Measurements from ENCODE around the gene SLC24A3.
"Not testable (repeated sequence)": the region's sequence is repeated elsewhere in the genome, so short reads cannot be mapped to it uniquely, and the experiment has no call there.

SLC24A3 gene

DNA sequence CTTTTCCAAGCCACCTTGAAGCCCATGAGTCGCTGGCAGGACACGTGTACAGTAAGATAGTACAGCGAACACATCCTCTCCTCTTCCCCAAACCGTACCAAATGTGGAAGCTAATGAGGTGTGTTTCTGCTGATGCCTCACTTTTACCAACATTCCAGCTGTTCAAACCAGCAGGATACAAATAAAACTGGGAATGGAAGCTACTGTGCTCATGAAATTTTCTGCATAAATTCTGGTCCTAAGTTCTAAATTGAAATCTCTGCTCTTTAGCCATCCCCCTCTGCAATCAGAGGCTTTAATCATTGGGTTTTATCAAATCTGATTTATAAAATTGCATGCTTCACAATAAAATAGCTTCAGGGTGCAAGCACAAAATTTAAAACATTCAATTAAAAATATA lies 463.8 kb downstream of the SLC24A3 start:
- Mint-ChIP-seq H3K27ac (no peak overlapping the region), H3K4me3 (no peak overlapping the region), H3K4me1 (no peaks in the 10 kb centered on the region)

DNA sequence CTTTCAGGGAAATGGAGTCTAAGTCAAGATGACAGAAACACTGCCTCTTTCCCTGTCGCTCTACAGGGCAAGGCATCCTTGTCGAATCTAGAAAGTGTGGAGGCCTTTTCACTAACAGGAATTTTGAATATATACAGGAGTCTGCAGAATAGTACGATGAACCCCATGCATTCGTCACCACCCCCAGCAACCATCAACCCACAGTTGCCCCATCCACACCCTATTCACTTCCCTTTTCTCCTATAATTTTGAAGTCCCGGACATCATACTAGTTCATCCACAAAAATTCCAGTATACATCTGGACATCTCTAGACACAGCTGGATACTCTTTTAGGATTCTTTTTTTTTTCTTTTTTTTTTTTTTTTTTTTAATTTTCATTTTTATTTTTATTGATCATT lies 464.9 kb downstream of the SLC24A3 start:
- Mint-ChIP-seq H3K9me3 (peaks cover 15% of the 10 kb centered on the region), H3K27ac (no peak overlapping the region), H3K4me1 (no peaks in the 10 kb centered on the region), H3K4me3 (no peak overlapping the region), H3K36me3 (ENCODE audit: low read depth) (peaks cover 11% of the 10 kb centered on the region), H3K27me3 (ENCODE audit: low read depth) (no peaks in the 10 kb centered on the region)
- TF ChIP-seq, protein P1, sequence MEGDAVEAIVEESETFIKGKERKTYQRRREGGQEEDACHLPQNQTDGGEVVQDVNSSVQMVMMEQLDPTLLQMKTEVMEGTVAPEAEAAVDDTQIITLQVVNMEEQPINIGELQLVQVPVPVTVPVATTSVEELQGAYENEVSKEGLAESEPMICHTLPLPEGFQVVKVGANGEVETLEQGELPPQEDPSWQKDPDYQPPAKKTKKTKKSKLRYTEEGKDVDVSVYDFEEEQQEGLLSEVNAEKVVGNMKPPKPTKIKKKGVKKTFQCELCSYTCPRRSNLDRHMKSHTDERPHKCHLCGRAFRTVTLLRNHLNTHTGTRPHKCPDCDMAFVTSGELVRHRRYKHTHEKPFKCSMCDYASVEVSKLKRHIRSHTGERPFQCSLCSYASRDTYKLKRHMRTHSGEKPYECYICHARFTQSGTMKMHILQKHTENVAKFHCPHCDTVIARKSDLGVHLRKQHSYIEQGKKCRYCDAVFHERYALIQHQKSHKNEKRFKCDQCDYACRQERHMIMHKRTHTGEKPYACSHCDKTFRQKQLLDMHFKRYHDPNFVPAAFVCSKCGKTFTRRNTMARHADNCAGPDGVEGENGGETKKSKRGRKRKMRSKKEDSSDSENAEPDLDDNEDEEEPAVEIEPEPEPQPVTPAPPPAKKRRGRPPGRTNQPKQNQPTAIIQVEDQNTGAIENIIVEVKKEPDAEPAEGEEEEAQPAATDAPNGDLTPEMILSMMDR (IDR thresholded peaks at IDR 0.05; ENCODE audit: unreplicated experiment in 3 of 3): no peak

More for the DNA sequence above, 463.8 kb downstream of the SLC24A3 start:
- peaks cover 13% of the 10 kb centered on the region for H3K9me3 Mint-ChIP-seq
- no peaks in the 10 kb centered on the region for H3K27me3 Mint-ChIP-seq (ENCODE audit: low read depth)
- TF ChIP-seq, protein P1 (IDR thresholded peaks at IDR 0.05; ENCODE audit: unreplicated experiment in 3 of 3): no peak
- H3K36me3 Mint-ChIP-seq (ENCODE audit: low read depth): peaks cover 11% of the 10 kb centered on the region

DNA sequence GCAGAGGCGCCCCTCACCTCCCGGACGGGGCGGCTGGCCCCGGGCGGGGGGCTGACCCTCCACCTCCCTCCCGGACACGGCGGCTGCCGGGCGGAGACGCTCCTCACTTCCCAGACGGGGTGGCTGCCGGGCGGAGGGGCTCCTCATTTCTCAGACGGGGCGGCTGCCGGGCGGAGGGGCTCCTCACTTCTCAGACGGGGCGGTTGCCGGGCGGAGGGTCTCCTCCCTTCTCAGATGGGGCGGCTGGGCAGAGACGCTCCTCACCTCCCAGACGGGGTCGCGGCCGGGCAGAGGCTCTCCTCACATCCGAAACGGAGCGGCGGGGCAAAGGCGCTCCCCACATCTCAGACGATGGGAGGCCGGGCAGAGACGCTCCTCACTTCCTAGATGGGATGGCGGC lies 466.1 kb downstream of the SLC24A3 start:
- H3K4me1 Mint-ChIP-seq; H3K27ac Mint-ChIP-seq; H3K27me3 Mint-ChIP-seq (ENCODE audit: low read depth); H3K4me3 Mint-ChIP-seq: not testable (repeated sequence)
- H3K9me3 Mint-ChIP-seq: peaks cover 15% of the 10 kb centered on the region
- peaks cover 12% of the 10 kb centered on the region for H3K36me3 Mint-ChIP-seq (ENCODE audit: low read depth)

DNA sequence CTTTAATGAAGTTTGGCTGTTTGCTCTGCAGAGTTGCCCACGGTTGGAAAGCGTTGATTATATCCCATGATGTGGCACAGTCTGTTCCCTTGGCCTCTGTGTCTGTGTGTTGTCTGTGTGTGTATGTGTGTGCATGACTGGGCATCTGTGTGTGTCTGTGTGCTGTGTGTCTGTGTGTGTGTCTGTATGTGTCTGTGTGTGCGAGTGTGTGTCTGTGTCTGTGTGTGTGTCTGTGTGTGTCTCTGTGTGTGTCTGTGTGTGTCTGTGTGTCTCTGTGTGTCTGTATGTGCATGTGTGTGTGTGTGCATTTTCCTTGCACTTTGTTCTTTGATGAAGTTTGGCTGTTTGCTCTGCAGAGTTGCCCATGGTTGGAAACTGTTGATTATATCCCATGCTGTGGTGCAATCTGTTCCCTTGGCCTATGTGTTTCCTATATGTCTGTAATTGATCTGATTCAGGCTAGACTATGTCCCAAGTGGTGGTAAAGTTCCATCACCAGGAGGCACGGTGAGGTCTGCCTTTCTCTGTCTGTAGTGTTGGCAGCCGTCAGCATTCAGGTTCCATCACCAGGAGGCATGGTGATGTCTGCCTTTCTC lies 467.6 kb downstream of the SLC24A3 start:
- Mint-ChIP-seq H3K27ac (no peak overlapping the region), H3K27me3 (ENCODE audit: low read depth) (no peaks in the 10 kb centered on the region), H3K4me3 (no peak overlapping the region), H3K36me3 (ENCODE audit: low read depth) (peaks cover 24% of the 10 kb centered on the region), H3K9me3 (peaks cover 16% of the 10 kb centered on the region), H3K4me1 (no peaks in the 10 kb centered on the region)
- TF ChIP-seq, protein P1 (IDR thresholded peaks at IDR 0.05; ENCODE audit: unreplicated experiment in 3 of 3): no peak

DNA sequence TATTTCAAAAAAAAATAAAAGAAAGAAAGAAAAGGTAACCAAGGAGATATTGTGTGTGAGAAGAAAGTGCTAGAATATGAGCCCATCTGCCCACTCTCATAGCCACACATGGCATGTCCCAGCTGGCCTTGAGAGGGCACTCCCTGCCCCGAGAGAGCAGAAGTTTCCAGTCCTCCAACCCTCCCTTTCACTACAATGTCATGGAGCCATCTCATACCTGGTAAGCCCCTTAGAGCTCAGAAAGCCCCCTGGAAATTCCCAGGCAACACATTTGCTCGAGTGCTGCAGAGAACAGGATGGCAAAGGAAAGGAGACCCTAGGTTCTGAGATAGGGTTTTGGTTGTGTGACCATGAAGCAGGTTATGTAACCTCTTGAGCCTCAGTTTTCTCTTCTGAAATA lies 469.8 kb downstream of the SLC24A3 start:
- Mint-ChIP-seq H3K27me3 (ENCODE audit: low read depth) (no peaks in the 10 kb centered on the region), H3K9me3 (peaks cover 18% of the 10 kb centered on the region), H3K36me3 (ENCODE audit: low read depth) (peaks cover 37% of the 10 kb centered on the region), H3K4me3 (no peak overlapping the region), H3K27ac (no peak overlapping the region), H3K4me1 (no peaks in the 10 kb centered on the region)
- TF ChIP-seq, protein P1 (IDR thresholded peaks at IDR 0.05; ENCODE audit: unreplicated experiment in 3 of 3): no peak

DNA sequence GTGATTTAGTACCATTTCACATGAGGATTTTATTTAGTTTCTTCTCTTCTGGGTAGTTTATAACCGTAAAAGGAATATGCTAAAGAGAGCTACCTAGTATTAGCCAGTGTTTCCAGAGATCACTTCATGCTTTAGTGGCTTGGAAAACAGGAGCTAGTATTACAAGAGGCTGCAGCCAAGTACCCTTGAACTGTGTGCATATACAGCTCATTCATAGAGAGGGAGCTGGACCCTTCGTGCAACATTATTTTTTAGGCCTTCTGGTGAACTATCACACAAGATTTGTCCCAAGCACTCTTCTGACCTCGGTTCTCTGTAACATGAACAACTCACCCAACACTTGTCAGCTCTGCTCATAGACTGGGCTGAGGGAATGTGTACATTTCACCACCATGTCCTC lies 470.7 kb downstream of the SLC24A3 start:
- H3K27me3 Mint-ChIP-seq (ENCODE audit: low read depth): no peaks in the 10 kb centered on the region

More for the DNA sequence above, 470.7 kb downstream of the SLC24A3 start:
- H3K36me3 Mint-ChIP-seq (ENCODE audit: low read depth): peaks cover 35% of the 10 kb centered on the region
- no peak overlapping the region for H3K27ac Mint-ChIP-seq
- H3K4me3 Mint-ChIP-seq: no peak overlapping the region
- no peaks in the 10 kb centered on the region for H3K4me1 Mint-ChIP-seq
- TF ChIP-seq, protein P1 (IDR thresholded peaks at IDR 0.05; ENCODE audit: unreplicated experiment in 3 of 3): no peak
- peaks cover 16% of the 10 kb centered on the region for H3K9me3 Mint-ChIP-seq

All from nephron (organoid).